ENCODE results near the gene IQCB1.
"Not testable (repeated sequence)": the region's sequence is repeated elsewhere in the genome, so short reads cannot be mapped to it uniquely, and the experiment has no call there.

Gene IQCB1

GRCh38 chr3:121809249-121809648, 25.6 kb downstream of the IQCB1 start:
- no peak for DNase-seq (ENCODE audit: low spot score)

GRCh38 chr3:121803771-121804320, 31.0 kb downstream of the IQCB1 start:
- DNase-seq (ENCODE audit: low spot score), result no peak

GRCh38 chr3:121800906-121801305, 34.0 kb downstream of the IQCB1 start:
- no peak for DNase-seq (ENCODE audit: low spot score)

- DNase-seq (ENCODE audit: low spot score), result no peak
Observed at GRCh38 chr3:121796970-121797369, 37.9 kb downstream of the IQCB1 start.

- no peak for DNase-seq (ENCODE audit: low spot score)
Observed at GRCh38 chr3:121794264-121794983, 40.4 kb downstream of the IQCB1 start.

- no peak for DNase-seq (ENCODE audit: low spot score)
Observed at GRCh38 chr3:121793078-121793477, 41.8 kb downstream of the IQCB1 start.

- no peak for DNase-seq (ENCODE audit: low spot score)
Observed at GRCh38 chr3:121786485-121786884, 48.4 kb downstream of the IQCB1 start.

- not testable (repeated sequence) for DNase-seq (ENCODE audit: low spot score)
Observed at GRCh38 chr3:121782784-121783183, 52.1 kb downstream of the IQCB1 start.

GRCh38 chr3:121781611-121782010, 53.2 kb downstream of the IQCB1 start:
- DNase-seq (ENCODE audit: low spot score), result no peak

GRCh38 chr3:121775095-121775494, 59.8 kb downstream of the IQCB1 start:
- DNase-seq (ENCODE audit: low spot score), result not testable (repeated sequence)

GRCh38 chr3:121769246-121769645, 65.6 kb downstream of the IQCB1 start:
- DNase-seq (ENCODE audit: low spot score), result no peak

GRCh38 chr3:121768452-121768851, 66.4 kb downstream of the IQCB1 start:
- DNase-seq (ENCODE audit: low spot score), result no peak

GRCh38 chr3:121759541-121760202, 75.2 kb downstream of the IQCB1 start:
- DNase-seq (ENCODE audit: low spot score), result no peak

- no peak for DNase-seq (ENCODE audit: low spot score)
Observed at GRCh38 chr3:121758727-121759450, 76.0 kb downstream of the IQCB1 start.

- DNase-seq (ENCODE audit: low spot score), result no peak
Observed at GRCh38 chr3:121757812-121758545, 76.9 kb downstream of the IQCB1 start.

GRCh38 chr3:121757087-121757811, 77.6 kb downstream of the IQCB1 start:
- no peak for DNase-seq (ENCODE audit: low spot score)

- DNase-seq (ENCODE audit: low spot score), result no peak
Observed at GRCh38 chr3:121752772-121753171, 82.1 kb downstream of the IQCB1 start.

- DNase-seq (ENCODE audit: low spot score), result no peak
Observed at GRCh38 chr3:121752261-121752660, 82.6 kb downstream of the IQCB1 start.

GRCh38 chr3:121750087-121750415, 84.8 kb downstream of the IQCB1 start:
- DNase-seq (ENCODE audit: low spot score), result no peak

- peak; percentile 94 for DNase-seq (ENCODE audit: low spot score)
Observed at GRCh38 chr3:121749276-121750086, 85.4 kb downstream of the IQCB1 start, which contains the start of gene GOLGB1. Gene GOLGB1 (minus strand): TSS chr3:121749741. CDS start chr3:121730971, 18,770 bp downstream.

Data from iPS-NIHi11 (cell line).